GM19238 (cell line): ENCODE measurements around the gene NLRP10.

ENCODE experiments used
- DNase-seq: peaks from one replicate; pipeline ENCODE4 v3.0.0; 2011; ENCODE audit warnings: low spot score; ENCODE audit not compliant: insufficient read length

Gene NLRP10

DNA sequence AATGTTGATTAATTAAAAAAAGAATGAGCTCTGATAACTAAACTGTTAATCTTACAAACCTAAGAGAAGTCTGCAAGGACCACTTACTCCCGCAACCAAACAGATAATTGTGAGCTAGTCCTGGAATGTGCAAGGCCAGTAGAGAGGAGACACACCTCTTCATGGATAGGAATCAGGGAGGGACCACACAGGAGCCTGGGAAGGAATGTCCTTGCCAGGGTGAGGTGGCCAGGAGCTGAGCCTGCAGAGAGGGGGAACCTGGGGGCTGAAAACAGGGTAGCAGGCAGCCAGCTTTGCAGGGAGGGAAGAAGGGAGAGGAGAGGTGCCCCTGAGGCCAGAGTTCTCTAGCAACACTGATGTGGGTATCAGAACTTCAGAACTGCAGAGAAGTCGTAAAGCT is 9.4 kb upstream of the NLRP10 start:
- no peak for DNase-seq

DNA sequence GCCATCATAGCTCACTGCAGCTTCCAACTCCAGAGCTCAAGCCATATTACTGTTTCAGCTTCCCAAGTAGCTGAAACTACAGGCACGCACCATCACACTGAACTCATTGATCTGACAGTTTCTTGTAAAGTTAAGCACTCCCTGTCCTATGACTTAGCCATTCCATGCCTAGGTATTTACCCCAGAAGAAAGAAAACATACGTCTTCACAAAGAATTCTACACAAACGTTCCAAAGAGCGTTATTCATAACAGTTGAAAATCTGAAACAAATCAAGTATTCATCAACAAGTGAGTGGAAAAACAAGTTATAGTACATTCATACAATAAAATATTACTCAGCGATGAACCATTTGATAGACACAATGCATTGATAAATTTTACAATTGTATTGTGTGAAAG is 7.8 kb upstream of the NLRP10 start:
- no peak for DNase-seq

DNA sequence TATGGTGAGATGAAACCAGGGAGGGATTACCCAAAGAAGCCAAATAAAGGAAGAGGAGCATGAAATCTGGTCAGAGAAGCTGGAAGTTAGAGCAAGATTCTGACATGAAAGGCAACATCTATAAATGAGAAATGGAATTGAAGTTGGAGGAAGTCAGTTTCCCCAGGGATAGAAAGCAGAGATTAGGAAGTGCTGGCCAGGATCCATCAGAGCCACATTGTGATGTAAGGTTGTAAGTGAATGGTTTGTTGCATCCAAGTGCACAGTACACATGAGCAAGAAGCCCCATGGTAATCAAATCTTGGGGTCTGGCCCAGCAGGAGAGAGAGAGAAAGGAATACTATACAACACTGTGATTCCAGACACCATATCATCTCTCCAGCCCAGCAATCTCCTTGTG is 6.6 kb upstream of the NLRP10 start:
- no peak for DNase-seq

DNA sequence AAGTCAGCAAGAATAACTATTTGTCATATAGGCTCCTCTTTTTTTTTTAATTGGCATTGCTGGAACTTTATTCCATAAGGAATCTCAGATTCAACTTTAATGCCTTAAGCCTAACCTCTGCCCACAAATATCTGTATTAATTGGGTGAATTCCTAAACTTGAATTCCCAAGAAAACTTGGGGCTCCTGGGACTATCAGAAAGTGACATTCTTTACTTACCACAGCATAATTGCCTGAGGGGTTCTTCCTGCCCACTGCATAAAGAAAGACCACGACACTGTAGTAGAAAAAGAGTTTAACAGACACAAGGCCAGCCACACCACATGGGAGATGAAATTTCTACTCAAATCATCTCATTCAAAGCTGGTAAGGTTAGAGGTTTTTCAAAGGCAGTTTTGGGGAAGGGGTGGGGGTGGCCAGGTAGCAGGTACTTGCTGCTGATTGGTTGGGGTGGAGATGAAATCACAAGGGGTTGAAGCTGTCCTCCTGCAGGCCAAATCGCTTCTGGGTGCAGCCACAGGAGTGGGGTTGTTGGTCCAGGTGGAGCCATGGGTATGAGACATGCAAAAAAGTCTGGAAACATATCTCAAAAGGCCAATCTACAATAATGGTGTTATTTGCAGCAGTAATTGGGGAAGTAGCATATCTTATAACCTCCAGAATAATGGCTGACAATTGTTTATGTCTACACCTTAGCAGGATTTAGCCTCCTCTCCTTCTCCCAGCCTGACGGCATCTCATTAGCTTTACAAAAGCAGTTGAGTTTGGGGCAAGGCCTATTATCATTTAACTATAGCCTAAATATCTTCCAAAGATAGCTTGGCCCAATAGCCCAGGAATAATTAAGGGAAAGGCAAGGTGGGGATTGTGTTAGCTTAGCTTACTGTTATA is 4.8 kb upstream of the NLRP10 start:
- no peak for DNase-seq

DNA sequence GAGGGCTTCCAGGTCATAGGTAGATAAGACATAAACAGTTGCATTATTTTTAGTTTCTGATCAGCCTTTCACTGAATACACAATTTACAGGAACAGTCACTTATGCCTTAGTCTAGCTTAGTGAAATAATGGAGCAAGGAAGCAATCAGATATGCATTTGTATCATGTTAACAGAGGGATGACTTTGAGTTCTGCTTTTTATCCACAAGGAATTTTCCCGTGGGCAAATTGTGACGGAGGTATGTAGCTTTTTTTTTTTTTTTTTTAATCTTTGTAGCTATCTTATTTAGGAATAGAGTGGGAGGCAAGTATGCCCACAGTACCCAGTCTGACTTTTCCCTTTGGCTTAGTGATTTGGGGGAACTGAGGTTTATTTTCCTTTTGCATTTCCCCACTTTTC is 3.4 kb upstream of the NLRP10 start:
- DNase-seq: no peak

DNA sequence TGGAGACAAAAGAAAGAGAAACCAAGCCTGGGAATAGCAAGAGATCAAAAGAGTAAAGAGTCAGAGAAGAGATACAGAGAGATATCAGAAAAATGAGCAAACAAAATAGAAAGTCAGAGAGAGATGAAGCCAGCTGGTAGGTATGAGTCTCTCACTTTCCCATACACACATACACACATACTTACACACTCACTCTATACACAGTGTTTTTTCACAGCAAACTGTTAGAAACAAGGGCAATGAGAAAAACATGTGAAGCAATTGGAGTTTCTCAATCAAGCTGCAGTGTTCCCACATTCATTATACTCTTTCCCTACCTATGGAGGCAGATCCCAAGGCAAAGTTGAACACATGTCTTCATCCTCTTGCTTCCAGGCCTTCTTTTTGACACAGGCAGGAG is 2.6 kb upstream of the NLRP10 start:
- no peak for DNase-seq

DNA sequence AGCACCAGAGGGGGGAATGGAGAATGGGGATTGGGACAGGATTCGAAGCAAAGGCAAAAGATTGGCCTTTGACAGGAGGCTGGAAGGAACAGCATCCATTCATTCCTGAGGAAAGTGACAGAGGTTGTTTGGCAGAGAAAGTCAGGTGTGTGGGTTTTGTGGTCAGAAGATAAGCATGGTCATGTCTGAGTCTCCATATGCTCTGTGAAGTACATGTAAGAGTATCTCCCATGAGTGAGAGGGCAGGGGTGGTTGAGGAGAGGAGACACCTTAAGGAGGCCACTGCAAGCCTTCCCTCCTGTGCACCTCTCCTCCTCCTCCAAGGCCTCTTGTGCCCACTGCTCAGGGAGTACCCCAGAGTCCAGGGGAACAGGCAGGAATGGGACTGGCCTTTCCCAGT is 1.9 kb upstream of the NLRP10 start:
- DNase-seq: no peak

DNA sequence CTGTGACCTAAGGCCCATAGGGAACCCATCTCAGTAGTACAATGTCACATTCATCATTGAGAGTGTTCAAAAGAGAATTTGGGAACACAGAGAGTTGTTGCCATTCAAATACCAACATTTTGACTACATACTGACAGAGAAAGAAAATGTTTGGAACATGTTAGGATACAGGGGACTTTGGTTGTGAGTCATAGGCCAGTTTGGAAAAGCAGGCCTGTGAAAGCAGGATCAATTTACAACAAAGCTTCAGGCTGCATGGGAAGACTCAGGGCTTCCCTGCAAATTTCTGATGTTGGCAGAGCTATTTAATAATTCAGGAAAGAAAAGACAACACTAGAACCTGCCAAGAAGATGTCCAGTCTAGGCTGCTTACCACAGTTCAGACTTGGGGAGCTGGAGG is 374 bp downstream of the NLRP10 start:
- no peak for DNase-seq

DNA sequence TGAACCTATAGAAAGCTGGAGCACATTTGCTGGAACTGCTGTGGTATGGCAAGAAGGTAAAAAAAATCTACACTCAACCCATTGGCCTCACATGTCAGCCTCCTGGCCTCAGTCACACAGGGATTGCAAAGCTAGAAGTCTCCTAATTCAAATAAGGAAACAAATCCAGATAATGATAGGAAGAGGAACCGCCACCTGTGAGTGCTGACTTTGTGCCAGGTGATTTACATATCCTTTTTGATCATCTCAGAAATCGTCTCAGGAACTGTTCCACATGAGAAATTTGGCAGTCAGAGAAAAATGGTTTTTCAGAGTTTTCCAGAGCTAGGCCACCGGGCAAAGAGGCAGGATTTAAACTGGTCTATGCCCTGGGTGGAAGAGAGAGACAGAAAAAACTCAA is 986 bp downstream of the NLRP10 start:
- no peak for DNase-seq

DNA sequence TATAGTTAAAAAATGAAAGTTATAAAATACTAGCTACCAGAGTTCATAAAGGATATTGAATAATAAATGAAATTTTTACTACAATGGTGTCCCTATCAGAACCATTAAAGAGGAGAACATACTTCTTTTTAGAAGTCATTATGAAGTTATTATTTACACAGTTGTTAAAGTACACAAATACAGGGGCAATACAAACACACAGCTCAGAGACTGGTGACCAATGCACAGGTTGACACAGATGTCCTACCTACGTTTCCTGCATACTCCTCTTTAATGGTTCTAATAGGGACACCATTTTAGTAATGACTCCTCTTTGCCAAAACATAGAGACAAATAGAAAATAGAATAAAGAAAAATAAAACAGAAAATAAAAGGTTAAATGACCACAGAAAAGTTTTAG is 10.1 kb downstream of the NLRP10 start:
- no peak for DNase-seq

DNA sequence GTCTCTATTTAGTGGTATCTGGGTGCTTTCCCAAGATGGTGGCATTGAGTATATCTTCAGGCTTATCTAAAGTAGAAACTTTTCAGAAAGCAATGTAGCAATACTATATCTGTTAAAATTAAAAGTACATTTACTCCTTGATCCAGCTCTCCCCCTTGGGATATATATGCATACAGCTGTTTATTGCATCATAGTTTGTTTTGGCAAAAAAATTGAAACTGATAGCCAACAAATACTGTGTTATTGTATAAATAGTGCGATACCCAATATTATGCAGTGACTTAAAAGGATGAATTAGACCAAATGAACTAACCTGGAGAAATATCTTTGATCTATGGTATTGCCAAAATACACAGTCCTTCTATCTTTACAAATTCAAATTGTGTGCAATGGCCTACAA is 15.3 kb downstream of the NLRP10 start:
- no peak for DNase-seq

DNA sequence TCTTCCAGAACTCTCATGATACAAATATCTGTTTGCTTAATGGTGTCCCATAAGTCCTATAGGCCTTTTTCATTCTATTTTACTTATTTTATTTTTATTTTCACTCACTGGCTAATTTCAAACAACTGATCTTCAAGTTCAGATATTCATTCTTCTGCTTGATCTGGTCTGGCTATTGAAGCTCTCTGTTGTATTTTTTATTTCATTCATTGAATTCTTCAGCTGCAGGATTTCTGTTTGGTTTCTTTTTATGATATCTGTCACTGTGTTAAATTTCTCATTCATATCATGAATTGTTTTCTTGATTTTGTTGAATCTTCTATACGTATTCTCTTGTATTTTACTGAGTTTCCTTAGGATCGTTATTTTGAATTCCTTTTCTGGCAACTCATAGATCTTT is 21.1 kb downstream of the NLRP10 start:
- DNase-seq: no peak

DNA sequence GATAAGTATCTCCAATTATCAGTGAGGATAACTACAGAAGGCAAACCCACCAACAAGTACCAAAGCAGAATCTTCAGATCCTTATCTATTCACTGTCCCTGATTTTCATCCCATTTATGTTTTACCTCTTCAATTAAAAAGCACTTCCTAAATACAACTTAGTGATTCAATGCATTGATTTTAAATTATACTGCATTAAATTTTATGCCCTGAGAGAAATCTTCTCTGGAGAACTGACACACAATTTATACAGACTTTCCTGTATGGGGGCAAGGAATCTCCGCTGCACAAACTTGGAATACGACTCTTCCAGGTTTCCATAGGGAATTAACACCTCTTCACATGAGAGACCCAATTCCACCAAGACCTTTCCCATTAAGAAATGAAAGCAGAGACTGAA is 23.6 kb downstream of the NLRP10 start, which contains the start of gene OR10A3:
TSS of gene OR10A3 (minus strand) at position 101 of the 400 bp plus-strand sequence. CDS start 2,188 bp downstream, outside the sequence.
- DNase-seq: no peak

DNA sequence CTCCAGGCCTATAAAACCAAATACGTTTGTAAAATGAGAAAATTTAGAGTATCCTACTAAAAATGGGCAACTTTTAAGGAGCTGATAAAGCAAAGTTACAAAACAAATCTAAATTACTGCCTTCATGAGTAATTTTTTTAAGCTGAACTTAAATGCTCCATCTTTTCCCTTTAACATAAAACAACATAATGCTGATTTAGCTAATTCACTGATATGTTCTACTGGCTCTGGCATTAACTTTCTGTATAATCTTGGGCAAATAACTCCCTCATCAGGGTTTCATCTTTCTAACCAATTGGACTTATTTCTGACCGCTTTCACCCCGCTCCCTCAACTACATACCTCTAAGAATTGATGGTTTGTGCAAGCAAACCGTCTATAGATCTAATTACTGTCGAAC is 24.1 kb downstream of the NLRP10 start:
- DNase-seq: no peak

DNA sequence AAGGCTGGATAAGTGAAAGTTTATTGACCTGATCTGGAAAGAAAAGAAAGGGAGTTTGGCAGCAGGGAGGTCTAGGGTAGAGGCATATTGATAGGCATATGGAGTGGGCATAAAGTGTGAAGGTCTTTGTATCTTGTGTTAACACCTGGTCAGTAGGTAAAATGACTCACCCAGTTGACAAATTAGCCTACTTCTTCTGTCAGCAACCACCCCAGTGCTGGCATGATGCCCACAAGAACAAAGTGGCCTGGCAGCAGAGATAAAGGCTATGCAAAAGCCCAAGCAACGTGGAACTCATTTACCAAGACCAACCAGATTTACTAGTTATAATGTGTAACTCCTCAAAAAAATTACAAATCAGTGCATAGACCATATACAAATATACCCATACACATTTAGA is 28.6 kb downstream of the NLRP10 start:
- no peak for DNase-seq

DNA sequence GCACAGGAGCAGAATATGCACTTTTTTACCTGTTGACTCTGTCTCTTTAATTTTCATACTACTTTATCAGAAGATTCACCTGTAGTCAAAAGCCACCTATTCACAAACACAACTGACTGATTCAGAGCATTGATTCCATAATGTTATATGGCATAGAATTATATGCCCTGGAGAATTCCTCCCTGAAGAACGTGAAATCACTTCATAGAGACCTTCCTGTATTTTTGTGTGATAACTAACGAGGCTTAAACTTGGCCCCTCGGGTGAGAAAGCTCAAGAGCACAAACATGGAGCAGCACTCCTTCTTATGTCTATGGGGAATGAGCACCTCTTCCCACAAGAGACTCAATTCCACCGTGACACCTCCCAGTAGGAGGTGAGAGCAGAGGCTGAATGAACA is 34.1 kb downstream of the NLRP10 start, which contains the start of gene OR10A6:
TSS of gene OR10A6 (minus strand) at position 101 of the 400 bp plus-strand sequence. CDS start 2,606 bp downstream, outside the sequence.
- DNase-seq: no peak

DNA sequence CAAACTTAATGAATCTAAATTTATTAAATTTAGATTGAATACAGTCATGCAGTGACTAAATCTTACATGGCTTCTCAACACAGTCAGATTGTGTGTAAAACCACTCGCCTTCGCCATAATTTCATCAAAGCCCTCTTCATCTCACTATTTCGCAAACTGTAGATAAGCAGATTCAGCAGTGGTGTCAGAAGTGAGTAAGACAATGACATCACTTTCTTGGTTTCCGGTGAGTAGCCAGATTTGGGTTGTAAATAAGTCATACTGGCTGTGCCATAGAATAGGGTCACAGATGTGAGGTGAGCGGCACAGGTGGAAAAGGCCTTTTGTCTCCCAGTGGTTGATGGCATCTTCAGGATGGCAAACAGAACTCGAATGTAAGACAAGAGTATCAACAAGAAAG is 37.6 kb downstream of the NLRP10 start:
- no peak for DNase-seq

DNA sequence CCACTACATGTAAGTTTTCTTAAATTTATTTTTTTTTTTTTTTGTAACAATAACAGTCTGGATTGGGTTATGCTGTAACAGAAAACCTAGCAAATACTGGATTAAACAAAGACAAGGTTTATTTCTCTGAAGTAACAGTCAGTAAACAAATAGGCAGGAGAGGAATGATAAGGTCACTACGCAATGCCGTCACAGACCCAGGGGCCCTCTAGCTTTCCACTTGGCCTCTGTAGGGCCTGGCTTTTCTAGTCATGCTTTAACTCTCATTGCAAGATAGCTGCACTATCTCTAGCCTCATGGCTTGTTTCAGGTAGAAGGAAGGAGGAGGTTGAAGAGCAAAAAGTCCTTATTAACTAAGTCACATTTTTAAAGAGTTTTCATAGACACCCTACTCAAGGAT is 40.7 kb downstream of the NLRP10 start:
- no peak for DNase-seq

DNA sequence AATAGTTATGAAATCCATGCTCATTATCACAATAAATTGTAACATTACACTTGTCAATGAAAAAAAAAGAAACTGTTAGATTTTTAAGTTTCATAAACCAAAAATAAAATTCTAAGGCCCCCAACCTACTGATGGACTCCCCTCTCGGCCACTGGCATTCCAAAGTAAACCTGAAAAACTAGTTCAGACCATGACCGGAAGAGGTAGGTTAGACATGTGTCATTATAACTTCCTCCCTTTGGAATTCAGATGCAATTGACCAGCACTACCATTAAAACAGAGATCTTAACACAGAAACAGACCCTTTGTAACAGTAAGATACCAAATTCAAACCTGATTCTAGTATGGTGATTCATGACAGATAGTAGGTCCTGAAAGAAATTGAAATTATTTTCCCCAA is 47.1 kb downstream of the NLRP10 start:
- DNase-seq: no peak
